NCI-H2227 treated with DMSO at 0.1 percent for 48 hours (cell line): Measurements from ENCODE around the gene NOC2L.
A peak's percentile ranks its signal among the peaks of the same experiment; 100 is the strongest.

Experiments used
- DNase-seq: peaks from one replicate; lab custom pipeline; 2025; lab: John Stamatoyannopoulos, UW

The NOC2L gene

DNA sequence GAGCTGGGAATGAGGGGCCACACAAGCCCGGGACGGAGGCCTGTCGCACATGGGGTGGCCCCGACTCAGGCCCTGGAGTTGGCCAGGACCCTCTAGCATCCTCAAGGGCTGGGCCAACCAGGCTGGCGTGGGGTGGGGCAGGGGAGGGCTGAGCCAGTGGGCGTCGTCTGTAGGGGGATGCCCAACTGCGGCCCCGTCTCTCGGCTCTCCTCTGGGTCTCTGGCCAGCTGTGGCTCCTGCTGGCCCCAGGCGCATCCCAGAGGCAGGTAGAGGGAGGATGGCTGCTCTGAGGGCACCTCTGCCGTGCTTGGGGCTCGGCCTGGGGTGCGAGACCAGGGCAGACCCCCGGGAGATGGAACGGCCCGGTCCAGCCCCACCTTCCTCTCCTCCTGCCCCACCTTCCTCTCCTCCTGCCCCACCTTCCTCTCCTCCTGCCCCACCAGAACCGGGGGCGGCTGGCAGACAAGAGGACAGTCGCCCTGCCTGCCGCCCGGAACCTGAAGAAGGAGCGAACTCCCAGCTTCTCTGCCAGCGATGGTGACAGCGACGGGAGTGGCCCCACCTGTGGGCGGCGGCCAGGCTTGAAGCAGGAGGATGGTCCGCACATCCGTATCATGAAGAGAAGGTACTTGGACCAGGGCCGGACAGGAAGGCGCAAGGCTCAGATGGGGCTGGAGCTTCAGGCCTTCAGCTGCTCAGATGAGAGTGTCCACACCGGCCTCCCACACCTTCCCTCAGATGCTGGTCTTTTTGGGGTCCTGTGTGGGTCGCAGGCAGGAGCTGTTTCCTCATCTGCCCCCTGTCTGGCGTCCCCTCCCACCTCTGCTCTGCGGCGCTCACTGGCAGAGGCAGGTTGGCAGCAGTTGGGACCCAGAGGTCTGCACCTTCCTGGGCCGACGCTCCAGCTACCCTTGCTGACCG, 29.1 kb downstream of the NOC2L start:
- DNase-seq = no peak

DNA sequence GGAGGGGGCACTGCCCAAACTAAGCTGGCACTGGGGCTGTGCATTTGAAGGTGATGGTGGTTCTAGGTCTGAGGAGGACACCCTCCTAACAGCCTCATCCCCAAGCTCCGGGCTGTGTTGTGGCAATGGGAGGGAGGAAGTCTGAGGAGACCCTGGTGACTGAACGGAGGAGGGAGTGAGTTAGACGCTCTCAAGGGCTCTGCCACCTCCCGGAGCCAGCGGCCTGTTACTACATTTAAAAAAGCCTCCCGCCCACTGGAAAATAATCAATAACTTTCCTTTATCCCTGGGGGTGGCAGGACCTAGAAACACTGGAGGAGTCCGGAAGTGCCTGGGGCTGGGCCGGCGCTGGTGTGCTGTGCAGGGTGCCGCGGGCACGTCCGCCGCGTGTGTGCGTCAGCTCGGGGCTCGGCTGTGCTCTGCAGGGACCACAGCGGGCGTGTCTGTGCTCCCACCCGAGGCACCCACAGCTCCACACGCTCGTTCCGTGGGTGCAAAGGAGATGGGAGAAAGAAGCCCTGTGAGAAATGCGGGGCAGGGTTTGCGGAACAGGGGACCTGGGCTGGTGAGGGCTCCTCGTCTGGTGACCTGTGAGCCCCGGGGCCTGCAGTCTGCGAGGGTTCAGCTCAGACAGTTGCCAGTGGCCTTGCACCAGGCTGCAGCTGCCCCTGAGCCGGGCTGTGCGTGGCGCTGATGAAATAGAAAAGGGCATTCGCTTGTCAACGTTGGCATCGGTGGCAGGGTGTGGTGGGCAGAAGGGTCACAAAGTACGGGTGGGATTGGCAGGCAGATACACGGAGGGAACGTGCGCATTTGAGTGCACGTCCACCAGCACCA, 30.0 kb downstream of the NOC2L start:
- no peak for DNase-seq

DNA sequence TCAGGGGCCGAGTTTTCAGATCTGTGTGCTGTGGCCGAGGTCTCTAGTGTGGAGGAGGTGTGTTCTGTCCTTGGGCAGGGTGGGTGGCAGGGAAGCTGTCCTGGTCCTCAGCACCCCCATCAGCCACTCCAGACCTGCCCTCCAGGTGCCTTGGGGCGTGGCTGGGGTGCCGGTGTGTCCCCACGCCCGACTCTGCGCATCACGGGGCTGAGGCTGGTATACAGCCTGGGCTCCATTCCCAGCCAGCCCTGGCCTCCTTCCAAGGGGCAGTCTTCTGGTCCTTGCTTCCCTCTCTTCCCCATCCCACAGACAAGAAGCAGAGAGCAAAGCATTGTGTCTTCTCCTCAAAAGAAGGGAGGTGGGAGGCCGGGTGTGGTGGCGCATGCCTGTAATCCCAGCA, 31.3 kb downstream of the NOC2L start:
- no peak for DNase-seq

DNA sequence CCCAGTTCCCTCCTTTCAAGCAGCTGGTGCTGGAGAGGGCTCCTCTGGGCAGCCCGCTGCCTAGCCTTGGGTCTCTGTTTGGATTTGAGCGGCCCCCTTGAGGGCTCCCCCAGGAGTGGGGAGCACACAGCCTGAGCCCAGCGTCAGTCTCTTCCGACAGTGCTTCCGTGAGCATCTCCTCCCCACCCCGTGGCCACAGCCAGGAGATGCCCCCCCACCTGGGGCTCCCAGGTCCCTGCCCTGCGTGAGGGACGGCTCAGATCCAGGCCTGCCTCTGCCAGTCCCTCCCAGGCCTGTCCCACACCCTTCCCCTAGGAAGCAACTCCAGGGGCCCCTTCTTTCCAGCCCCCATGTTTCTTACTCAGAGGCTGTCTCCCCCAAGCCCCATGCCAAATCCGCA, 31.8 kb downstream of the NOC2L start:
- no peak for DNase-seq

DNA sequence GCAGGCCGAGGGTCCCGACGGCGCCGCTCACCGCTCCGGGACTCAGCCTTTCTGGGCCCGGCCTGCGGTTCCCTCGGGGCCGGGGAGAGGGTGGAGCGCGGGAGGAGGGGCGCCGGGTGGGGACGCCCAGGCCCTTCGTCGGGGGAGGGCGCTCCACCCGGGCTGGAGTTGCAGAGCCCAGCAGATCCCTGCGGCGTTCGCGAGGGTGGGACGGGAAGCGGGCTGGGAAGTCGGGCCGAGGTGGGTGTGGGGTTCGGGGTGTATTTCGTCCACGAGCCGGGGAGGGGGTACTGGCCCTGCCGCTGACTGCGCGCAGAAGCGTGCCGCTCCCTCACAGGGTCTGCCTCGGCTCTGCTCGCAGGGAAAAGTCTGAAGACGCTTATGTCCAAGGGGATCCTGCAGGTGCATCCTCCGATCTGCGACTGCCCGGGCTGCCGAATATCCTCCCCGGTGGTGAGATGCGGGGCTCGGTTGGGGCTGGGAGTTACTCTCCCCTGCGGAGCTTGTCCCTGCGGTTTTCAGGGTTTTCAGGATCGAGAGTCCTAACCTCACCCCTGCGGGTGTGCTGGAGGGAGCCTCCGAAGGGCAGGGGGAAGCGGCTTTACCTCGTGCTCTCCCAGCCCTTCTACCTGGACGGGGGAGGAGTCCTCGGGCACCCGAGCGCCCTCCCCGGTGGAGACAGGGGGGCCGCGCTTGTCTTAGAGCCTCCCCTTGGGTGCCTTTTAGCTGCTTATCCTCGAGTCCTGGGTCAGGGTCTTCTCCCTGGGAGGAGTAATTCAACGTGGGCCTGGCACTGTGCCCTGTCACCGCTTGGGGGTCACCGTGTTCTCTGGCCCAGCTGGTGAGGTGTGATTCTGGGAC, 33.3 kb downstream of the NOC2L start:
- DNase-seq = no peak

DNA sequence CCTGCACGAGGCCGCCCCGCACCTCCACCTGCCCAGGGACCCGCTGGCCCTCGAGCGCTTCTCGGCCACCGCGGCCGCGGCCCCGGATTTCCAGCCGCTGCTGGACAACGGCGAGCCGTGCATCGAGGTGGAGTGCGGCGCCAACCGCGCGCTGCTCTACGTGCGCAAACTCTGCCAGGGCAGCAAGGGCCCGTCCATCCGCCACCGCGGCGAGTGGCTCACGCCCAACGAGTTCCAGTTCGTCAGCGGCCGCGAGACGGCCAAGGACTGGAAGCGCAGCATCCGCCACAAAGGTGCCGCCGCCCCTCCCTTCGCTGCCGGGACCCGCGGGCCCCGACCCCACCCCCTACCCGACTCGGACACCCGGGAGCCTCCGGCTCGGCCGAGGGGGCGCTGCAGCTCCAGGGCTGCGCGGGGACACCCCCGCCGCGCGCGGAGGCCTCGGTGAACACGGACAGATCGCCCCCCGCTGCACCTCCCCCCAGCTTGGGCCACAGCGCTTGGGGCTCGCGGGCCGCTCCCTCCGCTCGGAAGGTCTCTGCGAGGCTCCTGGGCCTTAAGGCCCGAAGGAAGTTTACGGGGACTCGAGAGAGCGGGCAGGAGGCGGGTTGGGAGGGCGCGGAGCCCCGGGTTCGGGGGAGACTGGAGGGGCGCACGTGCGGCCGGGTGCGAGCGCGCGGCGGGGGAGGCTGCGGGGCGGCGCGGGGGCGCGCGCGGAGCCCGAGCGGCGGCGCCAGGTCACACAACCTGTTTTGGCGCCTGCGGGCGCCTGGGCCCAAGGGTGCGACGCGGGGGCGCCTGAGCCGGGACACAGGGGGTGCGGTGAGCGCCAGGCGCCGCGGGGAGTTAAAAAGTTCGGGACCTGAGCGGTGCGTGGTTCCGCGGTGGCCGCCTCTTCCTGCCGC, 34.1 kb downstream of the NOC2L start:
- no peak for DNase-seq

DNA sequence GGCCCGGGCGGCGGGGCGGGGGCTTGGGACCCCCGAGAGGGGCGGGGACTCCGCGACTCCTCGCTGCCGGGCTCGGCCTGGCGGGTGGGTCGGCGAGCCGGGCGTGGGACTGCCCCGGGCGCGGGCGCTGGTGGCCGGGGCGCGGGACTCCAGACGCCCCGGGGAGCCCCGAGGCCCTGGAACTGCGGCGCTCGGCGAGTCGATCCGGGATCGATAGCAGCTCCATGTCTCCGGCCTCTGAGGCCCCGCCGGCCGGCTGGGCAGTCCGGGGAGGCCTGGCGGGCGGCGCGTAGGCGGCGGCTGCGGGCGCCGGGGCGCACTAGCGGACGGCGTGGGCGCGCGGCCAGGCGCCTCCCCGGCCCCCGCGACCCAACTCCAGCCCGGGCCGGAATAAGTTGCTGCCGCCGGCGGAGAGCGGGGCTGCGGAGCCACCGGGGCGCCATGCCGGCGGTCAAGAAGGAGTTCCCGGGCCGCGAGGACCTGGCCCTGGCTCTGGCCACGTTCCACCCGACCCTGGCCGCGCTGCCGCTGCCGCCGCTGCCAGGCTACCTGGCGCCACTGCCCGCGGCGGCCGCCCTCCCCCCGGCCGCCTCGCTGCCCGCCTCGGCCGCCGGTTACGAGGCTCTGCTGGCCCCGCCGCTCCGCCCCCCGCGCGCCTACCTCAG, 34.9 kb downstream of the NOC2L start:
- DNase-seq = no peak

GRCh38 chr1:923131-923990, 35.7 kb downstream of the NOC2L start, which contains the start of gene SAMD11:
TSS of gene SAMD11 (plus strand) at chr1:923923. CDS start at chr1:924432, 509 bp downstream.
- DNase-seq = peak; percentile 76

- DNase-seq = peak; percentile 74
These were observed 37.8 kb downstream of the NOC2L start for GRCh38 chr1:921011-921837.

DNA sequence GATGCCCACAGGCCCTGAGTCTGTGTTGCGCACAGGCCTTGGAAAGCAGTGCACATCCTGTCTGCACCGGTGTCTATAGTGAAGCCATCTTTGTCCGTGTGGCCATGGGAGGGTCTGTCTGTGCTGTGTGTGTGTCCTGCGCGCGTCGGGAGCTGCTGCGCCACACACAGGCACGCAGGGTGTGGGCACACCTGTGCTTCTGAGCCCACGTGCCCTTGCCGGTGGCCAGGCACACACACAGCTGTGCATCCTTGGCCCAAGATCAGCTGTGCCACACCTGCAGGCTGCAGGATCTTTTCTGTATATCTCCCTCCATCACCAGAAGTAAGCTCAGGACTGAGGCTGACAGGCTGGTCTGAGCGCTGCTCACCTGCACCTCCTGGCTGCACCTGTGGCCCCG, 38.5 kb downstream of the NOC2L start:
- no peak for DNase-seq

DNA sequence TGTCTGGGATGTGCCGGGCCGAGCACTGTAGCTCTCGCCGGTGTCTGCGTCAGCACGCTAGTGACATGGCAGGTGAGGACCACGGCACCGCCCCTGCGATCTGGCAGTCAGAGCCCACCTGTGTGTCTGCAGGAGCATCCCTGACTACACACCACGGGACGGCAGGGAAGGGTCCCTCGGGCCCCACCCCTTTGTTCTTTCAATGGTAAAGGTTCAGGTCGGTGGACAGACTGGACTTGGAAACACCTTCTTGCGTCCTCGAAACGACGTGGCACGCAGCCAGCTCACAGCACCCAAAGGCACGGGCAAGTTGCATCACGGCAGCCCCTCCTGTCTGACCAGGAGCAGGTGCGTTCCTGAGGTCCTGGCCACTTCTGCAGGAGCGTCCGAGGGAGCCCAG, 39.0 kb downstream of the NOC2L start:
- no peak for DNase-seq

DNA sequence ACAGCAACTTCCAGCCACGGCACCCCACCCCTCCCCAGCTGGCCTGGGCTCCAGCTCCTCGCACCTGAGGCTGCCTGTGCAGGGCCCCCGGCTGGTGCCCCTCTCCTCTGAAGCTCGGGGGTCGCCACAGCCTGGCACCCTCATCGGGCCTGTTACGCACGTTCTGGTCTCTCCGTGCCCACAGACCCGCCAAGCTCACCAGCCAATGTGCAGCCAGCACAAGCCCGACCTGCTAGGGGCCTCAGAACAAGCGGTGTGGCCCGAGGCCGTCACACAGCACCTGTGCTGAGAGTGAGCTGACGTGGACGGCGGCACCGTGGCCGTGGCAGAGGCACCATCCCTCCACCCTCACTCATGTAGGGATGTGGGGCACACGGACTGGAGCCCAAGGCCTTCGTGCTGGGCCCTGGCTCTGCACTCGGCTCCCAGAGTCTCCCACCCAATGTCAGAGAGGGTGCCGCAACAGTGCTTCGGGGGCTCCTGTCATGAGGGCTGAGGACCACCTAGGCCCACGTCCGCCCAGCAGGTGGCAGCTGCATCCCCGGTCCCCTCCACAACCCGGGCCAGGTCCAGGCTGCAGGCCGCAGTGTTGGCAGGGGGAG, 39.7 kb downstream of the NOC2L start:
- no peak for DNase-seq

- no peak for DNase-seq
These were observed 40.2 kb downstream of the NOC2L start for GRCh38 chr1:918843-919242.

GRCh38 chr1:918353-918752, 40.7 kb downstream of the NOC2L start:
- DNase-seq = no peak

GRCh38 chr1:917466-918091, 41.5 kb downstream of the NOC2L start:
- DNase-seq = no peak

GRCh38 chr1:917076-917459, 42.0 kb downstream of the NOC2L start:
- DNase-seq = no peak

DNA sequence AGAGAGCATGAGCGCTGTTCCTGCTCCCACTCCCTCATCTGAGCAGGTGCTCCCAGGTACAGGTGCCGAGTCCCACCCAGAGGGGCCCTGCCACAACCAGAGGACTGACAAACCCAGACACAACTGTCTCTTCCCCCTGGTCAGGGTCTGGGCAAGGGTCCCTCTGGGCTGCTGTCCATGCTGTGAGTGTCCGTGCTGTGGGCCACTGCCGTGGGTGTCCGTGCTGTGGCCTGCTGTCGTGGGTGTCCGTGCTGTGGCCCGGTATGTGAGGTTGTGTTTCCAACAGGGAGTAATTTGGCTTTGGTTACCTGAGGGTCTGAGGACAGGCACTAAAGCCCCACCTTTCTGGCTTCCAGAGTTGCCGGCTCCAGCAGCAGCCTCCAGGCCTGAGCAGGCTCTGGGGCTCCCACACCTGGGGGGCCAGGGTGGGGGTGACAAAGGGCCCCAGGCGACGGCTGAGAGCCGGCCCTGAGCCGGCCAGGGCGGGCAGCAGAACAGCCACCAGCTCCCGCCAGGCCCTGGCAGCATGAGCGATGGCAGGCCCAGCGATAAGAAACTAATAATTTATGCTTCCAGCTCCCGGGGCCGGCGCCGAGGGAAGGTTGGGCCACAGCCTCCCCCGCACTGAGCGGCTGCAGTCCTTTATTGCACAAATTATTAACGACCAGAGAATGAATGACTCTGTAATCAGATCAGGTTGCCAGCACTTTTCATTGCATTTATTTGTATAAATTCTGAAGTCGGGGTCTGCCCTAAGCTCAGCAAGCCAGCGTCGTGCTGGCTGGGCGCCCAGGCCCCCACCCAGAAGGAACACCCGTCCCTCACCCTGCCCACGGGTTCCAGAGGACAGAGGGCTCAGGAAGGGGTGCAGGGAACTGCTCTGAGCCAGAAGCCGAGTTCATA, 42.6 kb downstream of the NOC2L start:
- DNase-seq = peak; percentile 39
